MCF 10A (cell line): Measurements from ENCODE around the gene RPN1. TPM values are rescaled to one million over a fixed set of nuclear protein-coding genes. Genes with fewer than 3 reads are reported as not detected.

Source experiments
- BruUV-seq: library from RNA; stranded (reverse); fragments of 400-500 nt; replicated peaks from 2 replicates; lab custom pipeline; 2021; lab: Mats Ljungman, UMichigan
- CTCF ChIA-PET: fragments of 300-600 bp; sonication (Branson Sonifier 250); formaldehyde crosslinking; extraction: SDS; loops from one replicate; lab custom pipeline; 2021; ENCODE audit warnings: antibody characterized with exemption, inconsistent platforms; lab: Yijun Ruan, JAX
- POLR2A ChIA-PET: fragments of 300-600, 350-650 bp; sonication (Branson Sonifier 250); formaldehyde crosslinking; extraction: SDS; loops from one replicate; lab custom pipeline; 2020; ENCODE audit warnings: antibody characterized with exemption, inconsistent platforms; lab: Yijun Ruan, JAX
- DNase-seq: peaks from one replicate; pipeline ENCODE4 v3.0.0-alpha.2; 2018; ENCODE audit not compliant: unreplicated experiment
- H3K27ac Mint-ChIP-seq: one replicate; pipeline ENCODE4 v1.8.0; 2022; ENCODE audit warnings: mild to moderate bottlenecking, low read depth, mixed read lengths; ENCODE audit not compliant: unreplicated experiment
- H3K27me3 Mint-ChIP-seq: one replicate; pipeline ENCODE4 v1.8.0; 2022; ENCODE audit warnings: mixed read lengths; ENCODE audit not compliant: insufficient read depth, unreplicated experiment
- H3K36me3 Mint-ChIP-seq: one replicate; pipeline ENCODE4 v1.8.0; 2022; ENCODE audit warnings: mild to moderate bottlenecking, moderate library complexity, mixed read lengths; ENCODE audit not compliant: insufficient read depth, unreplicated experiment
- H3K4me1 Mint-ChIP-seq: one replicate; pipeline ENCODE4 v1.8.0; 2022; ENCODE audit warnings: mixed read lengths; ENCODE audit not compliant: insufficient read depth, unreplicated experiment
- H3K4me3 Mint-ChIP-seq: one replicate; pipeline ENCODE4 v1.8.0; 2022; ENCODE audit warnings: mild to moderate bottlenecking, moderate library complexity, mixed read lengths; ENCODE audit not compliant: unreplicated experiment
- H3K9me3 Mint-ChIP-seq: one replicate; pipeline ENCODE4 v1.8.0; 2022; ENCODE audit warnings: mixed read lengths; ENCODE audit not compliant: unreplicated experiment
- CTCF ChIP-seq: fragments of 200-600 bp; IDR thresholded peaks from one replicate; pipeline ENCODE4 v1.8.0; 2022; ENCODE audit warnings: antibody characterized with exemption, mild to moderate bottlenecking; ENCODE audit not compliant: unreplicated experiment
- intact Hi-C: fragments of 100-400 bp; cut with micrococcal nuclease; formaldehyde crosslinking; loops from 2 replicates; pipeline ENCODE4 v1.14.1; 2022
- total RNA-seq: library from RNA; stranded (reverse); gene quantifications from 2 replicates; pipeline ENCODE4 v1.2.3, GENCODE V29; 2022

Gene RPN1
- total RNA-seq, 1 experiment from 2014 or later, result 240 TPM

GRCh38 chr3:128598884-128599664 is 51.5 kb downstream of the RPN1 start:
- no peaks in the 10 kb centered on the region for H3K27me3 Mint-ChIP-seq
- DNase-seq, result peak; percentile 23
- no peaks in the 10 kb centered on the region for H3K9me3 Mint-ChIP-seq
- intact Hi-C loops, result no loop called here
- no peak overlapping the region for H3K4me3 Mint-ChIP-seq
- no peak for TF ChIP-seq CTCF
- ChIA-PET CTCF (interaction anchor here (0.6 to 6.1 kb wide), 3 partner anchors 9 to 34 kb away, joined by 3 to 33 read pairs (median 3); no protein-coding TSS in a partner anchor), POLR2A (interaction anchor here (0.6 kb wide), 1 partner anchor 163 kb away, joined by 3 read pairs; no protein-coding TSS in a partner anchor)
- H3K27ac Mint-ChIP-seq, result no peak overlapping the region
- no TSS peak for BruUV-seq
- H3K4me1 Mint-ChIP-seq, result no peaks in the 10 kb centered on the region
- no peaks in the 10 kb centered on the region for H3K36me3 Mint-ChIP-seq

GRCh38 chr3:128597900-128598299 is 52.7 kb downstream of the RPN1 start:
- H3K4me1 Mint-ChIP-seq, result no peaks in the 10 kb centered on the region
- BruUV-seq, result no TSS peak
- H3K4me3 Mint-ChIP-seq, result no peak overlapping the region
- ChIA-PET CTCF (interaction anchor here (0.6 to 6.1 kb wide), 2 partner anchors 10 to 371 kb away, joined by 3 to 33 read pairs; no protein-coding TSS in a partner anchor), POLR2A (no interaction called here)
- no peak for TF ChIP-seq CTCF
- intact Hi-C loops, result no loop called here
- H3K36me3 Mint-ChIP-seq, result no peaks in the 10 kb centered on the region
- no peak for DNase-seq
- H3K9me3 Mint-ChIP-seq, result no peaks in the 10 kb centered on the region
- H3K27ac Mint-ChIP-seq, result no peak overlapping the region
- H3K27me3 Mint-ChIP-seq, result no peaks in the 10 kb centered on the region

- POLR2A ChIA-PET, result interaction anchor here (0.7 kb wide), 1 partner anchor 451 kb away, joined by 5 read pairs; no protein-coding TSS in a partner anchor
- no peak for TF ChIP-seq CTCF
- CTCF ChIA-PET, result no interaction called here
- no peak overlapping the region for H3K4me3 Mint-ChIP-seq
- no peak overlapping the region for H3K27ac Mint-ChIP-seq
- no TSS peak for BruUV-seq
- H3K9me3 Mint-ChIP-seq, result no peaks in the 10 kb centered on the region
- H3K4me1 Mint-ChIP-seq, result no peaks in the 10 kb centered on the region
- H3K27me3 Mint-ChIP-seq, result no peaks in the 10 kb centered on the region
- intact Hi-C loops, result no loop called here
- DNase-seq, result no peak
- peaks cover 6% of the 10 kb centered on the region for H3K36me3 Mint-ChIP-seq
Measured at GRCh38 chr3:128592864-128593263, 57.8 kb downstream of the RPN1 start.

- no TSS peak for BruUV-seq
- DNase-seq, result no peak
Measured at GRCh38 chr3:128591738-128592426, 58.7 kb downstream of the RPN1 start.

More at GRCh38 chr3:128591738-128592426, 58.7 kb downstream of the RPN1 start:
- ChIA-PET POLR2A (interaction anchor here (0.7 kb wide), 2 partner anchors 195 to 450 kb away, joined by 3 to 5 read pairs; no protein-coding TSS in a partner anchor), CTCF (no interaction called here)
- H3K27ac Mint-ChIP-seq, result no peak overlapping the region
- no peaks in the 10 kb centered on the region for H3K9me3 Mint-ChIP-seq
- H3K4me1 Mint-ChIP-seq, result no peaks in the 10 kb centered on the region
- H3K36me3 Mint-ChIP-seq, result peaks cover 6% of the 10 kb centered on the region
- intact Hi-C loops, result no loop called here
- H3K4me3 Mint-ChIP-seq, result no peak overlapping the region
- H3K27me3 Mint-ChIP-seq, result no peaks in the 10 kb centered on the region
- no peak for TF ChIP-seq CTCF
